ENCODE results near the gene APC. TPM values are rescaled to one million over a fixed set of nuclear protein-coding genes. Genes with fewer than 3 reads are reported as not detected.

The APC gene
- total and polyA plus RNA-seq, 4 donors: 4.8 to 36.2 (median 24.4) TPM

DNA sequence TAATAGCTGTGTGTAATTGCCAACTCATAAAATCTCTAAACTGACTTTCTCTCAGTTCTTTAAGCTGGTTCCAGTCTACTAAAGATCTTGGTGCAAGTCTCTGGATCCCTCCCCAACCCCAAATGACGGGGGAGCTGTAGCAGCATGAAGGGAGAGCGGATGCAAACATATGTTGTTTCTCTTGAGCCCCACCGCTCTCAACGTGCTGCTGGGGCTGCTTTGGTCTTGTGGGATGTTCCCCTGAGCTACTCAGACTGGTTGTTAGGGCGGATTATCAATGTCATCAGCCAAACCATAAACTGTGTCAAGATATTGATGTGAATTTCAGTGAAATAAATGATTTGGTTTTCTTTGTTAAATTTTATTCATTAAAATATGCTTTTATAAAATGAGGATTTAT, 40.9 kb upstream of the APC start:
- 73% methylated on average over 5 of the region's 5 CpGs for WGBS
- H3K36me3 ChIP-seq (ENCODE audit: control insufficient read depth in 4 of 4, insufficient read depth in 3 of 4, low read depth in 1 of 4, low read length in 3 of 4): no peaks in the 10 kb centered on the region
- no peak for TF ChIP-seq EGR1 (IDR thresholded peaks at IDR 0.05; ENCODE audit: low read depth in 2 of 2)
- TF ChIP-seq HNF4A (conservative IDR thresholded peaks at IDR 0.05): no peak
- no peak for TF ChIP-seq GABPA (IDR thresholded peaks at IDR 0.05 in 1 of 2, conservative IDR thresholded peaks at IDR 0.05 in 1 of 2)
- no peak for DNase-seq (ENCODE audit: low spot score)
- H3K9me3 ChIP-seq (ENCODE audit: control insufficient read depth in 4 of 4, low read length in 3 of 4): no peaks in the 10 kb centered on the region
- no peaks in the 10 kb centered on the region for H3K4me1 ChIP-seq (ENCODE audit: control insufficient read depth in 4 of 4, insufficient read depth in 4 of 4, low read length in 3 of 4)
- H3K9ac ChIP-seq (ENCODE audit: low read depth in 1 of 2, low read length in 2 of 2): no peak overlapping the region
- H3K27me3 ChIP-seq (ENCODE audit: control insufficient read depth in 4 of 4, insufficient read depth in 4 of 4, low read length in 3 of 4): no peaks in the 10 kb centered on the region
- no peak overlapping the region for H3K27ac ChIP-seq (ENCODE audit: low read depth in 1 of 2, low read length in 2 of 2)
- no peak overlapping the region for H3K4me3 ChIP-seq (ENCODE audit: low read depth in 1 of 3, low read length in 3 of 3)

DNA sequence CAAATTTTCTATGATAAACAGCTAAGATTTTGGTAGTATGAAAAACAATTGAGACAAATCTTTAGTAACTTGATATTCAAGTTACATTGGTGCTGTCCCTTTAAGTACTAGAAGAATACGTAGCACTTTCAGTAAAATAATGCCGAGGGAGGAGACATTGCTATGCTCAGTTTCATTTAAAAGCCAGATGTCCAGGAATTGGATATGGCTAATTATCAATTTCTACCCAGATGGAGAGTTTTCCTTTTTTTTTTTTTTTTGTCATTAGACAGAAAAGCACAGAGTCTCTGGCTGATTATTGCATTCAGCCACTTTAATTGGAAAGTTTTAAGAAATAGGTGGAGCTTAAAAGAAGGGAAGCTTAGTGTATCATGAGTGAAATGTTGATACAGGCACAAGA, 40.4 kb upstream of the APC start:
- no peaks in the 10 kb centered on the region for H3K36me3 ChIP-seq (ENCODE audit: control insufficient read depth in 4 of 4, insufficient read depth in 3 of 4, low read depth in 1 of 4, low read length in 3 of 4)
- H3K9me3 ChIP-seq (ENCODE audit: control insufficient read depth in 4 of 4, low read length in 3 of 4): no peaks in the 10 kb centered on the region
- WGBS: 46% methylated on average over 2 of the region's 2 CpGs
- no peak overlapping the region for H3K27ac ChIP-seq (ENCODE audit: low read depth in 1 of 2, low read length in 2 of 2)
- no peak for TF ChIP-seq RAD21 (IDR thresholded peaks at IDR 0.05)
- TF ChIP-seq YY1 (IDR thresholded peaks at IDR 0.05): no peak
- TF ChIP-seq FOXA2 (IDR thresholded peaks at IDR 0.05): no peak
- no peak for TF ChIP-seq GABPA (IDR thresholded peaks at IDR 0.05 in 1 of 2, conservative IDR thresholded peaks at IDR 0.05 in 1 of 2)
- no peak overlapping the region for H3K4me3 ChIP-seq (ENCODE audit: low read depth in 1 of 3, low read length in 3 of 3)
- no peak for DNase-seq (ENCODE audit: low spot score)
- H3K9ac ChIP-seq (ENCODE audit: low read depth in 1 of 2, low read length in 2 of 2): no peak overlapping the region
- no peaks in the 10 kb centered on the region for H3K4me1 ChIP-seq (ENCODE audit: control insufficient read depth in 4 of 4, insufficient read depth in 4 of 4, low read length in 3 of 4)
- no peaks in the 10 kb centered on the region for H3K27me3 ChIP-seq (ENCODE audit: control insufficient read depth in 4 of 4, insufficient read depth in 4 of 4, low read length in 3 of 4)

DNA sequence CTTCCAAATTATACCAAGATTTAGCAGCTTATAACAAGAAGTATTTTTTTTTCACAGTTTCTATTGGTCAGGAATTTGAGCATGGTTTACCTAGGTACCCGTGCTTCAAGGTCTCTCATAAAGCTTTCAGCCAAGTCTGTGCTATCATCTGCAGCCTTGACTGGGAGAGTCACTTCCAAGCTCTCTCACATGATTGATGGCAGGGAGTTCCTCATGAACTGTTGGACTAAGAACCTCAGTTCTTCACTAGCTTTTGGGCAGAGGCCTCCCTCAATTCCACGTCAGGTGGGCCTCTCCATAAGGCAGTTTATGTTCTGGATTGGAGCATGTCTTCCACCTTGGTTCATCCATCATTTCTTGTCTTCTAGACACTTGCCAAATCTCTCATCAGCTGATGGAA, 39.9 kb upstream of the APC start:
- H3K9me3 ChIP-seq (ENCODE audit: control insufficient read depth in 4 of 4, low read length in 3 of 4): no peaks in the 10 kb centered on the region
- H3K9ac ChIP-seq (ENCODE audit: low read depth in 1 of 2, low read length in 2 of 2): no peak overlapping the region
- H3K27ac ChIP-seq (ENCODE audit: low read depth in 1 of 2, low read length in 2 of 2): no peak overlapping the region
- no peak for DNase-seq (ENCODE audit: low spot score)
- no peaks in the 10 kb centered on the region for H3K36me3 ChIP-seq (ENCODE audit: control insufficient read depth in 4 of 4, insufficient read depth in 3 of 4, low read depth in 1 of 4, low read length in 3 of 4)
- 72% methylated on average over 2 of the region's 2 CpGs for WGBS
- H3K4me1 ChIP-seq (ENCODE audit: control insufficient read depth in 4 of 4, insufficient read depth in 4 of 4, low read length in 3 of 4): no peaks in the 10 kb centered on the region
- no peaks in the 10 kb centered on the region for H3K27me3 ChIP-seq (ENCODE audit: control insufficient read depth in 4 of 4, insufficient read depth in 4 of 4, low read length in 3 of 4)
- TF ChIP-seq, protein P1, sequence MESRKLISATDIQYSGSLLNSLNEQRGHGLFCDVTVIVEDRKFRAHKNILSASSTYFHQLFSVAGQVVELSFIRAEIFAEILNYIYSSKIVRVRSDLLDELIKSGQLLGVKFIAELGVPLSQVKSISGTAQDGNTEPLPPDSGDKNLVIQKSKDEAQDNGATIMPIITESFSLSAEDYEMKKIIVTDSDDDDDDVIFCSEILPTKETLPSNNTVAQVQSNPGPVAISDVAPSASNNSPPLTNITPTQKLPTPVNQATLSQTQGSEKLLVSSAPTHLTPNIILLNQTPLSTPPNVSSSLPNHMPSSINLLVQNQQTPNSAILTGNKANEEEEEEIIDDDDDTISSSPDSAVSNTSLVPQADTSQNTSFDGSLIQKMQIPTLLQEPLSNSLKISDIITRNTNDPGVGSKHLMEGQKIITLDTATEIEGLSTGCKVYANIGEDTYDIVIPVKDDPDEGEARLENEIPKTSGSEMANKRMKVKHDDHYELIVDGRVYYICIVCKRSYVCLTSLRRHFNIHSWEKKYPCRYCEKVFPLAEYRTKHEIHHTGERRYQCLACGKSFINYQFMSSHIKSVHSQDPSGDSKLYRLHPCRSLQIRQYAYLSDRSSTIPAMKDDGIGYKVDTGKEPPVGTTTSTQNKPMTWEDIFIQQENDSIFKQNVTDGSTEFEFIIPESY (IDR thresholded peaks at IDR 0.05): no peak
- no peak for TF ChIP-seq HNF4A (conservative IDR thresholded peaks at IDR 0.05)
- no peak overlapping the region for H3K4me3 ChIP-seq (ENCODE audit: low read depth in 1 of 3, low read length in 3 of 3)

DNA sequence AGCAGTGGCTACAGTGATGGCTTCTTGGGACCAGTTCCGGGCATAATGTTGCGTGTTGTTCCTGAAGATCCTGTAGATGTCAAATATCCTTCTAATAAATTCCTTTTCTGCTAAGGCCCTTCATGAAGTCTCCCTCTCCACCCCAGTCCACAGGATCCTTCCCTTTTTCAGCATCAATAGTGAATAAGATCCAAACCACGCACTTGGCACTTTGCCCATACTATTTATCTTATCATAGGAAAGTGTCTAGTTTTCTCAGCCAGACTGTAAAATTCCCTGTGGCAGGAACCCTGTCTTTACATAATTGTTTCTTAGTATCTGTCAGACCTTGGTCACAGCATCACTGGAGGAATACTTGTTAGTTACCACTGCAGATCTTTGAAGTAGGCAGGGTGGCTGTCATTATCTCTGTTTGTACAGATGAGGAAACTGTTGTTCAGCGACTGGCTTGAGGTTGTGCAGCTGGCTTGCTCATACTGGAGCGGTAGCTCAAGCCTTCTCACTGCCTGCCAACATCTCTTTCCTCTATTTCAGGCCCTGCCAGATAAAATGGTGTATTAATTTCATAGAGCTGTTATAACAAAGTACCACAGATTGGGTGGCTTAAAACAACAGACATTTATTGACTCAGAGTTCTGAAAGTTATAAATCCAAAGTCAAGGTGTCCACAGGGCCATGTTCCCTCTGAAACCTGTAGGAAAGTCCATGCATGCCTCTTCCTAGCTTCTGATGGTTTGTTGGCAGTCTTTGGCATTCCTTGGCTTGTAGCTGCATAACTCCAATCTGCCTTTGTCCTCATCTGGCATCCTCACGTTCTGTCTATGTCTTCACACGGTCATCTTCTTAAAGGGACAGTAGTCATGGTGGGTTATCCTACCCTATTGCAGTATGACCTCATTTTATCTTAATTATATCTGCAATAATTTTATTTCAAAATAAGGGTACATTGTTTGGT, 33.5 kb upstream of the APC start:
- no peak for DNase-seq (ENCODE audit: low spot score)
- Histone ChIP-seq H3K27ac (ENCODE audit: low read depth in 1 of 2, low read length in 2 of 2) (no peak overlapping the region), H3K9me3 (ENCODE audit: control insufficient read depth in 4 of 4, low read length in 3 of 4) (no peaks in the 10 kb centered on the region), H3K4me1 (ENCODE audit: control insufficient read depth in 4 of 4, insufficient read depth in 4 of 4, low read length in 3 of 4) (peaks cover 0 to 12% (median 5%) of the 10 kb centered on the region in 4 donors), H3K27me3 (ENCODE audit: control insufficient read depth in 4 of 4, insufficient read depth in 4 of 4, low read length in 3 of 4) (no peaks in the 10 kb centered on the region), H3K36me3 (ENCODE audit: control insufficient read depth in 4 of 4, insufficient read depth in 3 of 4, low read depth in 1 of 4, low read length in 3 of 4) (no peaks in the 10 kb centered on the region), H3K9ac (ENCODE audit: low read depth in 1 of 2, low read length in 2 of 2) (no peak overlapping the region), H3K4me3 (ENCODE audit: low read depth in 1 of 3, low read length in 3 of 3) (no peak overlapping the region)
- WGBS: 61% methylated on average over 7 of the region's 7 CpGs
- TF ChIP-seq NR2F2 (IDR thresholded peaks at IDR 0.05) (no peak), TAF1 (conservative IDR thresholded peaks at IDR 0.05) (no peak), SP1 (IDR thresholded peaks at IDR 0.05) (no peak), RXRA (IDR thresholded peaks at IDR 0.05) (no peak), YY1 (IDR thresholded peaks at IDR 0.05) (no peak)
- TF ChIP-seq, protein P2, sequence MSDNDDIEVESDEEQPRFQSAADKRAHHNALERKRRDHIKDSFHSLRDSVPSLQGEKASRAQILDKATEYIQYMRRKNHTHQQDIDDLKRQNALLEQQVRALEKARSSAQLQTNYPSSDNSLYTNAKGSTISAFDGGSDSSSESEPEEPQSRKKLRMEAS (IDR thresholded peaks at IDR 0.05): no peak
- TF ChIP-seq, protein P3, sequence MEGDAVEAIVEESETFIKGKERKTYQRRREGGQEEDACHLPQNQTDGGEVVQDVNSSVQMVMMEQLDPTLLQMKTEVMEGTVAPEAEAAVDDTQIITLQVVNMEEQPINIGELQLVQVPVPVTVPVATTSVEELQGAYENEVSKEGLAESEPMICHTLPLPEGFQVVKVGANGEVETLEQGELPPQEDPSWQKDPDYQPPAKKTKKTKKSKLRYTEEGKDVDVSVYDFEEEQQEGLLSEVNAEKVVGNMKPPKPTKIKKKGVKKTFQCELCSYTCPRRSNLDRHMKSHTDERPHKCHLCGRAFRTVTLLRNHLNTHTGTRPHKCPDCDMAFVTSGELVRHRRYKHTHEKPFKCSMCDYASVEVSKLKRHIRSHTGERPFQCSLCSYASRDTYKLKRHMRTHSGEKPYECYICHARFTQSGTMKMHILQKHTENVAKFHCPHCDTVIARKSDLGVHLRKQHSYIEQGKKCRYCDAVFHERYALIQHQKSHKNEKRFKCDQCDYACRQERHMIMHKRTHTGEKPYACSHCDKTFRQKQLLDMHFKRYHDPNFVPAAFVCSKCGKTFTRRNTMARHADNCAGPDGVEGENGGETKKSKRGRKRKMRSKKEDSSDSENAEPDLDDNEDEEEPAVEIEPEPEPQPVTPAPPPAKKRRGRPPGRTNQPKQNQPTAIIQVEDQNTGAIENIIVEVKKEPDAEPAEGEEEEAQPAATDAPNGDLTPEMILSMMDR (IDR thresholded peaks at IDR 0.05; ENCODE audit: low read depth, low read length, missing input control): no peak
- TF ChIP-seq, protein P1 (IDR thresholded peaks at IDR 0.05): no peak

All from liver (tissue), 9 donors.